HTERT RPE-1 (cell line): ENCODE data around the gene OPN1MW3.
"Not testable (repeated sequence)": the region's sequence is repeated elsewhere in the genome, so short reads cannot be mapped to it uniquely, and the experiment has no call there.

Source experiments
- in situ Hi-C: fragments of 300-500 bp; cut with MboI; formaldehyde crosslinking; loops from 4 replicates; pipeline ENCODE4 v1.14.3; 2020; ENCODE audit warnings: low sequenced_read_pairs

Gene OPN1MW3

DNA sequence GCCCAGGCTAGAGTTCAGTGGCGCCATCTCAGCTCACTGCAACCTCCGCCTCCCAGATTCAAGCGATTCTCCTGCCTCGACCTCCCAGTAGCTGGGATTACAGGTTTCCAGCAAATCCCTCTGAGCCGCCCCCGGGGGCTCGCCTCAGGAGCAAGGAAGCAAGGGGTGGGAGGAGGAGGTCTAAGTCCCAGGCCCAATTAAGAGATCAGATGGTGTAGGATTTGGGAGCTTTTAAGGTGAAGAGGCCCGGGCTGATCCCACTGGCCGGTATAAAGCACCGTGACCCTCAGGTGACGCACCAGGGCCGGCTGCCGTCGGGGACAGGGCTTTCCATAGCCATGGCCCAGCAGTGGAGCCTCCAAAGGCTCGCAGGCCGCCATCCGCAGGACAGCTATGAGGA is at the start of gene OPN1MW3:
OPN1MW3 (plus strand) TSS at position 301 of the 400 bp plus-strand sequence; CDS start at position 339, 38 bp downstream.
- in situ Hi-C loops: not testable (repeated sequence)

DNA sequence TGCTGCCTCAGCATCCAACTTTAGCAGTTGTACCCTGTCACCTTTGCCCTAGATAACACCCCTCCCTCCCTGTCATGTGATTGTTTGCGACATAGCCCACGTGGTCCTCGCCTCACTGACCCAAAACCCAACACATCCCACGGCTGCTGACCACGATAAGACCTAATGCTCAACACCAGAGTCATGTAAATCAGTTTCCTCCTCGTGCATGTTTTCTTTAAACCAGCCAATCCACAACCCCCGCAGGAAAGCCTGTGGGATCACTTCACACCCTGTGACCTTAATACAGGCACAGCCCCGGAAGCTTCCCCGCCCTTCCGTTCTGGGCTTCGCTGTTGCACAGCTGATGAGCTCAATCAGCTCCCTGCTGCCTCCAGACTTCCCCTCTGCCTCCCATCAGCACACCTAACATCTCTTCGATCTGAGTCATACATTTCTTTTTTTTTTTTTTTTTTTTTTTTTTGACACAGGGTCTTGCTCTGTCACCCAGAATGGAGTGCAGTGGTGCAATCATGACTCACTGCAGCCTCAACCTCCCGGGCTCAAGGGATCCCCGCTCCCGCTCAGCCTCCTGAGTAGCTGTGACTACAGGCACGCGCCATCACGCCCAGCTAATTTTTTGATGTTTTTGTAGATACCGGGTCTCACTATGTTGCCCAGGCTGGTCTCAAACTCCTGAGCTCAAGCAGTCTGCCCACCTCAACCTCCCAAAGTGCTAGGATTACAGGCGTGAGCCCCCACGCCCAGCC is 47.5 kb upstream of the OPN1MW3 start:
- in situ Hi-C loops: not testable (repeated sequence)

DNA sequence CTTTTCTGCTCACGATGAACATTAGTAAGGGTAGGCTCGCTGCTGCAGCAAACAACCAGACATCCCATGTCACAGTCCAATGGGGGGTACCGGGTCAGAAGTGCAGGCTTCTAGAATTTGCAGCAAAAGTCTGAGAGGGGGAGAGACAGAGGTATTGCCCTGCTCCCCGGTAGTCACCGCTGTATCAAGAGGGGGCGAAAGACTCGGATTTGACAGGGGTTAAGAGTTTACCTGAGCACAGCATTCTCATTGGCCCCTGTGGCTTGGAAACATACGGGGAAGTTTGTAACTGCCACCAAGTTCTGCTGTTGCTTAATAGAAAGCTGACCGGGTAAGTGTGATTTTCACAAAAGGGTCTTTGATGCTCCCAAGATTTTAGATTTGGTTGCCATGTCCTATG is 46.3 kb upstream of the OPN1MW3 start:
- in situ Hi-C loops: not testable (repeated sequence)

DNA sequence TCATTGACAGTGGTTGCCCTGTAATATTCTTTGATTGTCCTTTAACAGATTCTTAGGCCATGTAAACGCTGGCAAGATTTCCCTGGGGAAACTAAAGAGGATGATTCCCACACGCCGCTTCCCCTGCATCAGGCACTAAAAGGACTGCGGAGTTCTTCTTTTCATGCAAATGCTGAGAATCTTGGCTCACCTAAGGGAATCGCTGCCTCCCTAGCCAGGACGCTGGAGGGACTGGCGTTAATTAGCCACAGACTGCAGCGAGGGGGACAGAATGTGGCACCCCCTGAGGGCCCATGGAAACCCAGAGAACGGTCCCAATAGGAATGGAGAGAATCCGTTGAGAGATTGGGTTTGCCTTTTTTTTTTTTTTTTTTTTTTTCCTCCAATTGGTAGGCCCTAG is 45.9 kb upstream of the OPN1MW3 start:
- in situ Hi-C loops: not testable (repeated sequence)

DNA sequence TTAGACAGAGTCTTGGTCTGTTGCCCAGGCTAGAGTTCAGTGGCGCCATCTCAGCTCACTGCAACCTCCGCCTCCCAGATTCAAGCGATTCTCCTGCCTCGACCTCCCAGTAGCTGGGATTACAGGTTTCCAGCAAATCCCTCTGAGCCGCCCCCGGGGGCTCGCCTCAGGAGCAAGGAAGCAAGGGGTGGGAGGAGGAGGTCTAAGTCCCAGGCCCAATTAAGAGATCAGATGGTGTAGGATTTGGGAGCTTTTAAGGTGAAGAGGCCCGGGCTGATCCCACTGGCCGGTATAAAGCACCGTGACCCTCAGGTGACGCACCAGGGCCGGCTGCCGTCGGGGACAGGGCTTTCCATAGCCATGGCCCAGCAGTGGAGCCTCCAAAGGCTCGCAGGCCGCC is 37.9 kb upstream of the OPN1MW3 start, which contains the start of gene OPN1MW2:
OPN1MW2 (plus strand) TSS at position 301 of the 400 bp plus-strand sequence; CDS start at position 361, 60 bp downstream.
- in situ Hi-C loops: not testable (repeated sequence)

DNA sequence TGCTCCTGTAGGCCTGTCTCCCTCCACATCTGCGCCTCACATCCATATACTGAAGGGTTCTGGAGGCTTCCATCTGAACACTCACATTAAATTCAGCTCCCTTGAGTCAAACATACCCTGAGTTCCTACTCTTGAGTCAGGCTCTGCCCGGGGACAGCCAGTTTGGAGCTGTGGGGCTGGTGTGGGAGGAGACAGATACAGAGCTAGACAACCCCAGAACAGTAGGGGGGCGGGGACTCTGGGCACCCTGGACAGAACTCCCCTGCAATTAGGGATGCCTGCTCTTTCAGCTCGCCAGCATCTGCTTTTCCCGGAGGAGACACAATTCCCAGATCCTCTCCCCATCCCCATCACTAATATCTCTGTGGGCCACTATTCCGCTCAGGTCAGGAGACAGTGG is 32.1 kb upstream of the OPN1MW3 start:
- in situ Hi-C loops: not testable (repeated sequence)

DNA sequence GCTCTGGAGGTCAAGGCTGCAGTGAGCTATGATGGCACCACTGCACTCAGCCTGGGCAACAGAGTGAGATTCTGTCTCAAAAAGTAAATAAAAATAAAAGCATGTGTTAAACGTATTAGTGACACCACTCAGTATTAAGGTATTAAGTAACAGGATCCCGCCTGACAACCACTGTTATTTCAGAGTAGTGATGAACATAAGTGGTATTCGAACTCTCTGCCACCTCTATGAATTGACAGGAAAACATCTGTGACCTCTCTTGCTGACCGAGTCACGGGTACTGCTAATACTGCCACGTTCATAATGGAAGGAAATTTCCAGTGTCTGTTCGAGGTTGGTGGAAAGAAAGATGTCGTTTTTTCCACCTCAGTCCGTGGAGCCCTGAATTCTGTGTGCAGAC is 30.7 kb upstream of the OPN1MW3 start:
- in situ Hi-C loops: not testable (repeated sequence)

DNA sequence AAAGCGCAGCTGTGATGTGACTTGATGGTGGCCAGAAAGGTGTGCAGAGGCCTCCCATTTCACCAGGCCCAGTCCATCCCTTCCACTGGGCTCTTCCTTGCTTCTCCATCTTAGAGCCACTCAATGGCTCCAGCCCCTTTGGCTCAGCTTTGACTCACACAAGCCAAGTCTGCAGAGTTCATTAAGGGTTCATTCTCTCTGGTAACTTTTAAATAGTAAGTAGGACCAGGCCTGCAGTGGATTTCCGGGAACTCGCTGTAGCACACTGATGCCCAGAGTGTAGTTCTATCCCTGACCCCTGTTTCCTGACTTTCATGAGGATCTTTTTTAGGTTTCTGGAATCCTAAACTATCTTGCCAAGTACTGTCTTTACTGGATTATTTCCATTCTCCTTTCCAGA is 25.9 kb upstream of the OPN1MW3 start:
- in situ Hi-C loops: not testable (repeated sequence)

DNA sequence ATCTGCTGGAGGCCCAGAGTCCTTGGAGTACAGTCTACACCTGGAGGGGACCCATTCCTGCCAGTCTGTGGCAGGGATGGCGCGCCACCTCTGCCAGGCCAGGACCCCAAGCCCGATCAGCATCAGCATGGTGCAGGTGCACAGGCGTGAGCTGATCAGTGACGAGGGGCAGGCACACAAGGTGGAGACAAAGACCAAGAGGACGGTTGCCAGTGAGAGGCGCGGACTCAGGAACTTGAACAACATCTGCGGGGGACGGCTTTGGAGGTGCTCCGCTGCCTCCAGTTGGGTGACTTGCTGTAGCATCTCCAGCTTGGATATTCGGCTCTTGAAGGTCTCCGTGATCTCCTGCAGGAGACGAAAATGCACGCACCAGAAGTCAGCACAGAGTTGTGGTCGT is 23.8 kb upstream of the OPN1MW3 start:
- in situ Hi-C loops: not testable (repeated sequence)

DNA sequence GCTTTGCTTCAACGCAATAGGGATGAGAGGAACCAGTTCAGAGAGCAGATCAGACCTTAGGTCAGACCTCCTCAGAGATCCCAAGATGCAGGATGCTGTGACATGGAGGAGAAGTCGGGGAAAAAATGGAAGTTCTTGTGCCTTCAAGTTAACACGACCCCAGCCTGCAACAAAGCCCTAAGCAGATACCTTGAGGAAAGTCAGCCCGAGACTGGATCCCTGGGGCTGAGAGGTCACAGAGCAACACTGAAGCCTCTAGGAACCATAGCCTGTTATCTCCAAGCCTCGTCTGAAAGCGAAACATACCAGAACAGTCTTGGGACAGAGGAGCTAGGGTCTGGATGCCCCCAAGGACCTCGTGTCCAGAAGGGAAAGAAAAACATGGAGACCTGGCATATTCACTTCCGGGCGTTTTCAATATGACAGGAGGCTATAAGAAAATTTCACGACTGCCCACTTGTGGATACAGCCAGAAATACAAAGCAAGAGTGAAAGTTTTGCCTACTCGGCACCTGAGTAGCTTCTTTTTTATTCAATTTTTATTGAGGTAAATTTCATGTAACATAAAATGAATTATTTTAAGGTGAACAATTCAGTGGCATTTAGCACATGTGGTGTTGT is 18.3 kb upstream of the OPN1MW3 start:
- in situ Hi-C loops: not testable (repeated sequence)

DNA sequence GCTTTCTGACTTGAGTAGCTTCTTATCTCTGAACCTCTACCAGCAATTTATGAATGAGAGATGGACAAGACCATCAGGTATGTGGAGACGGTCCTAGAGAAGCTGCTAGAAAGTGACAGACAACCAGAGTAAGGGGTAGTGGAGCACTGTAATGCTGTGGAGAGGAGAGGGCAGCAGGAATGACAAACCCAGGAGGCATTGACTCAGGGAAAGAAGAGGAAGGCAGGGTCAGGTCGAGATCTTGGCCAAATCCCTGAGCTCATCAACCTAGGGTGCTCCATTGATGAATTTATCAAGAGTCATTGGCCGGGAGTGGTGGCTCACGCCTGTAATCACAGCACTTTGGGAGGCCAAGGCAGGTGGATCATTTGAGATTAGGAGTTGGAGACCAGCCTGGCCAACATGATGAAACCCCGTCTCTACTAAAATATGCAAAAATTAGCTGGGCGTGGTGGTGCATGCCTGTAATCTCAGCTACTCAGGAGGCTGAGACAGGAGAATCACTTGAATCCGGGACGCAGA is 17.3 kb upstream of the OPN1MW3 start:
- in situ Hi-C loops: not testable (repeated sequence)

DNA sequence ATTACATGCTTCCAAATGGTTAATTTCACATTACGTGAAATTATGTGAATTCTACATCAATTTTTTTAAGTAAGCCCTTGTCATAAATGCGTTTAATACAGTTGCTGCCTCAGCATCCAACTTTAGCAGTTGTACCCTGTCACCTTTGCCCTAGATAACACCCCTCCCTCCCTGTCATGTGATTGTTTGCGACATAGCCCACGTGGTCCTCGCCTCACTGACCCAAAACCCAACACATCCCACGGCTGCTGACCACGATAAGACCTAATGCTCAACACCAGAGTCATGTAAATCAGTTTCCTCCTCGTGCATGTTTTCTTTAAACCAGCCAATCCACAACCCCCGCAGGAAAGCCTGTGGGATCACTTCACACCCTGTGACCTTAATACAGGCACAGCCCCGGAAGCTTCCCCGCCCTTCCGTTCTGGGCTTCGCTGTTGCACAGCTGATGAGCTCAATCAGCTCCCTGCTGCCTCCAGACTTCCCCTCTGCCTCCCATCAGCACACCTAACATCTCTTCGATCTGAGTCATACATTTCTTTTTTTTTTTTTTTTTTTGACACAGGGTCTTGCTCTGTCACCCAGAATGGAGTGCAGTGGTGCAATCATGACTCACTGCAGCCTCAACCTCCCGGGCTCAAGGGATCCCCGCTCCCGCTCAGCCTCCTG is 9.9 kb upstream of the OPN1MW3 start:
- in situ Hi-C loops: not testable (repeated sequence)

DNA sequence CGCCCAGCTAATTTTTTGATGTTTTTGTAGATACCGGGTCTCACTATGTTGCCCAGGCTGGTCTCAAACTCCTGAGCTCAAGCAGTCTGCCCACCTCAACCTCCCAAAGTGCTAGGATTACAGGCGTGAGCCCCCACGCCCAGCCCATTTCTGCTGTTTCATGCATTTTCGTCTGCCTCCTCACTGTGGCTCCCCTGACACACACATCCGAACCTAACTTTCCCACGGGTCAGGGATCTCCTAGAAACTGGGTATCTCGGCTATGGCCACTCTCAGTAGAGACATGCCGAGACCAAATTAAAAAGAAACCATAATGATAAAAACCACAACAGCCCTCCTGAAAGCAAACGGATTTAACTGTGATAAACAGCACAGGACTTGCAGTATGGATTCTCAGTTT is 9.3 kb upstream of the OPN1MW3 start:
- in situ Hi-C loops: not testable (repeated sequence)

DNA sequence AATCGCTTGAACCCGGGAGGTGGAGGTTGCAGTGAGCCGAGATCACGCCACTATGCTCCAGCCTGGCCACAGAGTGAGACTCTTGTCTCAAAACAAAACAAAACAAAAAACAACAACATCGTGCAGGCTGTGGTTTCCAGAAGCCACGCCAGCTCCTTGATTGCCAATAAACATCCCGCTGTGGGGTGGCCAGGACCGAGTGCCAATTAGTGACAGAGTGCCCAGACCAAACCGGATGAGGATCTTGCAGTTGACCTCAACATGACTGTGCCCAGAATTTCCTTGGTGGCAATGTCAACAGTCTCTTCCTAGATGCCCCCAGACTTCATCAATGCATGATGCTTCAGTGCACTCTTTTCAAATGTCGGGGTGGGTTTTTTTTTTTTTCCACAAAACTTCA is 1.3 kb downstream of the OPN1MW3 start:
- in situ Hi-C loops: not testable (repeated sequence)

DNA sequence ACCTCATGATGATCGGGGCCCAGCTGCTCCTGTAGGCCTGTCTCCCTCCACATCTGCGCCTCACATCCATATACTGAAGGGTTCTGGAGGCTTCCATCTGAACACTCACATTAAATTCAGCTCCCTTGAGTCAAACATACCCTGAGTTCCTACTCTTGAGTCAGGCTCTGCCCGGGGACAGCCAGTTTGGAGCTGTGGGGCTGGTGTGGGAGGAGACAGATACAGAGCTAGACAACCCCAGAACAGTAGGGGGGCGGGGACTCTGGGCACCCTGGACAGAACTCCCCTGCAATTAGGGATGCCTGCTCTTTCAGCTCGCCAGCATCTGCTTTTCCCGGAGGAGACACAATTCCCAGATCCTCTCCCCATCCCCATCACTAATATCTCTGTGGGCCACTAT is 5.7 kb downstream of the OPN1MW3 start:
- in situ Hi-C loops: not testable (repeated sequence)

DNA sequence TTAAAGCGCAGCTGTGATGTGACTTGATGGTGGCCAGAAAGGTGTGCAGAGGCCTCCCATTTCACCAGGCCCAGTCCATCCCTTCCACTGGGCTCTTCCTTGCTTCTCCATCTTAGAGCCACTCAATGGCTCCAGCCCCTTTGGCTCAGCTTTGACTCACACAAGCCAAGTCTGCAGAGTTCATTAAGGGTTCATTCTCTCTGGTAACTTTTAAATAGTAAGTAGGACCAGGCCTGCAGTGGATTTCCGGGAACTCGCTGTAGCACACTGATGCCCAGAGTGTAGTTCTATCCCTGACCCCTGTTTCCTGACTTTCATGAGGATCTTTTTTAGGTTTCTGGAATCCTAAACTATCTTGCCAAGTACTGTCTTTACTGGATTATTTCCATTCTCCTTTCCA is 11.9 kb downstream of the OPN1MW3 start:
- in situ Hi-C loops: not testable (repeated sequence)

DNA sequence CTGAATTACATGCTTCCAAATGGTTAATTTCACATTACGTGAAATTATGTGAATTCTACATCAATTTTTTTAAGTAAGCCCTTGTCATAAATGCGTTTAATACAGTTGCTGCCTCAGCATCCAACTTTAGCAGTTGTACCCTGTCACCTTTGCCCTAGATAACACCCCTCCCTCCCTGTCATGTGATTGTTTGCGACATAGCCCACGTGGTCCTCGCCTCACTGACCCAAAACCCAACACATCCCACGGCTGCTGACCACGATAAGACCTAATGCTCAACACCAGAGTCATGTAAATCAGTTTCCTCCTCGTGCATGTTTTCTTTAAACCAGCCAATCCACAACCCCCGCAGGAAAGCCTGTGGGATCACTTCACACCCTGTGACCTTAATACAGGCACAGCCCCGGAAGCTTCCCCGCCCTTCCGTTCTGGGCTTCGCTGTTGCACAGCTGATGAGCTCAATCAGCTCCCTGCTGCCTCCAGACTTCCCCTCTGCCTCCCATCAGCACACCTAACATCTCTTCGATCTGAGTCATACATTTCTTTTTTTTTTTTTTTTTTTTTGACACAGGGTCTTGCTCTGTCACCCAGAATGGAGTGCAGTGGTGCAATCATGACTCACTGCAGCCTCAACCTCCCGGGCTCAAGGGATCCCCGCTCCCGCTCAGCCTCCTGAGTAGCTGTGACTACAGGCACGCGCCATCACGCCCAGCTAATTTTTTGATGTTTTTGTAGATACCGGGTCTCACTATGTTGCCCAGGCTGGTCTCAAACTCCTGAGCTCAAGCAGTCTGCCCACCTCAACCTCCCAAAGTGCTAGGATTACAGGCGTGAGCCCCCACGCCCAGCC is 27.3 kb downstream of the OPN1MW3 start:
- in situ Hi-C loops: not testable (repeated sequence)

DNA sequence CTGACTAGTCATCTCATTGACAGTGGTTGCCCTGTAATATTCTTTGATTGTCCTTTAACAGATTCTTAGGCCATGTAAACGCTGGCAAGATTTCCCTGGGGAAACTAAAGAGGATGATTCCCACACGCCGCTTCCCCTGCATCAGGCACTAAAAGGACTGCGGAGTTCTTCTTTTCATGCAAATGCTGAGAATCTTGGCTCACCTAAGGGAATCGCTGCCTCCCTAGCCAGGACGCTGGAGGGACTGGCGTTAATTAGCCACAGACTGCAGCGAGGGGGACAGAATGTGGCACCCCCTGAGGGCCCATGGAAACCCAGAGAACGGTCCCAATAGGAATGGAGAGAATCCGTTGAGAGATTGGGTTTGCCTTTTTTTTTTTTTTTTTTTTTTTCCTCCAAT is 29.0 kb downstream of the OPN1MW3 start:
- in situ Hi-C loops: not testable (repeated sequence)

DNA sequence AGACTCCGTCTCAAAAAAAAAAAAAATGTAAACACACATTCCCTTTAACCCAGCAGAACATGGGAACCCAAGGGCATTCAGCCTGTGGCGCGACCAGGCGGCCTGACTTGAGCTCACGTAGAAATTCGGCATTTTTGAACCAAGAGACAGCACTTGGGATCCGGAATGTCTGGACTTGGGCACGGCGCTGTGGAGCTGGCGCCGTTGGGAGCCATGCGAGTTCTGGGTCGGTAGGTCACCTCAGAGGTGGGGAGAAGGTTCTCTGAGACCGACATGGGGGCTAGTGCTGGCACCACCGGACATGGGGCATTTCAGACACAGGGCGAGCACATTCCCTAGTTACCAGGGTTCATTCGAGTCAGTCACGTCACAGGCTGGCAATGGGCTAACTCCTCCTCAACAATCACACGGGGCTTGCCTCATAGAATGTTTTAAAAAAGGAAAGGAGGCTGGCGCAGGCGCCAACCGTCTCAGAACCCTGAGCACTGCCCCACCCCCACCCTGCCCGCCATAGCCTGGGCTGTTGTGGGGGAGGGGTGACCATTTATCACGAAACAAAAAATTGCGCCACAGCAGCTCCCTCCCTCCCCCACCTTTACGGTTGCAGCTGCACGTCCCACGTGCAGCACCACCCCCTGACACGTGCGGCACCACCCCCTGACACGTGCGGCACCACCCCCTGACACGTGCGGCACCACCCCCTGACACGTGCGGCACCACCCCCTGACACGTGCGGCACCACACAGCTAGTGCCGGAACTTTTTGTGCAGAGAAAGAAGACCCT is 37.6 kb downstream of the OPN1MW3 start, which contains the start of gene TEX28:
TEX28 (minus strand) TSS at position 334 of the 784 bp plus-strand sequence. CDS start 3,007 bp downstream, outside the sequence.
- in situ Hi-C loops: no loop called here
